K562 (cell line): ENCODE data around the gene SACS. TPM values are rescaled to one million over a fixed set of nuclear protein-coding genes. Genes with fewer than 3 reads are reported as not detected.

Source experiments
- C11orf30 ChIP-seq: fragments of 450-650 bp; IDR thresholded peaks from 2 replicates; pipeline ENCODE4 v1.6.1; 2016; ENCODE audit warnings: low read depth, mild to moderate bottlenecking
- DIDO1 ChIP-seq: fragments of 450-650 bp; IDR thresholded peaks from 2 replicates; pipeline ENCODE4 v1.6.1; 2016; ENCODE audit warnings: low read depth, missing biosample characterization, missing genetic modification characterization
- ETV1 ChIP-seq: fragments of 450-650 bp; conservative IDR thresholded peaks from 2 replicates; pipeline ENCODE4 v1.6.1; 2016; ENCODE audit warnings: missing genetic modification characterization, control low read depth, low read depth, missing compliant biosample characterization
- FIP1L1 ChIP-seq: fragments of 200-400 bp; formaldehyde crosslinking; IDR thresholded peaks from 2 replicates; pipeline ENCODE4 v1.6.1; 2018; ENCODE audit warnings: mild to moderate bottlenecking, low read depth, low read length; ENCODE audit not compliant: poor library complexity, severe bottlenecking
- GABPA ChIP-seq: fragments of 200-800 bp; sonication (Bioruptor generic); conservative IDR thresholded peaks from 2 replicates; pipeline ENCODE4 v1.6.1; 2016; ENCODE audit warnings: low read depth, missing genetic modification characterization, missing compliant biosample characterization
- NFIX ChIP-seq: fragments of 250-450 bp; sonication (Bioruptor Pico); IDR thresholded peaks from 2 replicates; pipeline ENCODE4 v1.4.0; 2020; ENCODE audit warnings: low read depth, mild to moderate bottlenecking, moderate library complexity
- RBM15 ChIP-seq: fragments of 200-400 bp; formaldehyde crosslinking; IDR thresholded peaks from 2 replicates; pipeline ENCODE4 v1.6.1; 2018; ENCODE audit warnings: mild to moderate bottlenecking, low read length, moderate library complexity; ENCODE audit not compliant: insufficient read depth
- ZBTB7A ChIP-seq: IDR thresholded peaks from 2 replicates; pipeline ENCODE4 v1.6.1; 2011; ENCODE audit warnings: low read depth, mild to moderate bottlenecking, low read length, moderate library complexity, borderline replicate concordance; ENCODE audit not compliant: control insufficient read depth
- ZNF583 ChIP-seq: fragments of 250-450 bp; sonication (Bioruptor Pico); IDR thresholded peaks from 2 replicates; pipeline ENCODE4 v1.4.0; 2020
- ZNF695 ChIP-seq: fragments of 450-650 bp; formaldehyde crosslinking; IDR thresholded peaks from 2 replicates; pipeline ENCODE4 v1.4.0; 2020; ENCODE audit warnings: mild to moderate bottlenecking, moderate library complexity
- polyA plus RNA-seq, 8 experiments: library from polyadenylated mRNA; depleted of rRNA in 4 of 8; stranded (reverse) in 5 of 8; unstranded in 3 of 8; fragments of >200 nt; fragmentation: Nextera tagmentation in 2 of 8; fragmentation: Illumina TruSeq in 1 of 8; extraction: Ambion mirVana in 2 of 8; extraction: Trizol in 1 of 8; gene quantifications; 2 replicates each; pipeline versions ENCODE4 v1.2.1 to v1.2.3, GENCODE V29; 2011 to 2014; ENCODE audit warnings: inconsistent platforms in 1 of 8, missing spikeins in 1 of 8
- total RNA-seq, 7 experiments: library from RNA; depleted of rRNA in 6 of 7; stranded (reverse); fragments of >200 nt in 6 of 7; fragmentation: Illumina TruSeq in 2 of 7; extraction: Trizol in 2 of 7; gene quantifications; 2 replicates each; pipeline versions ENCODE4 v1.2.1 to v1.2.3, GENCODE V29; 2011 to 2021; ENCODE audit warnings: low replicate concordance in 1 of 7
- TF ChIP-seq, protein P1 (sequence below): sonication (generic); formaldehyde crosslinking; IDR thresholded peaks from 2 replicates; pipeline ENCODE4 v1.8.0; 2022; ENCODE audit warnings: mild to moderate bottlenecking, missing genetic modification reagents
- TF ChIP-seq, protein P2 (sequence below): sonication (generic); formaldehyde crosslinking; IDR thresholded peaks from 2 replicates; pipeline ENCODE4 v1.8.1; 2022; ENCODE audit warnings: missing genetic modification reagents
- TF ChIP-seq, protein P3 (sequence below), 2 experiments: IDR thresholded peaks; 2 replicates each; pipeline ENCODE4 v1.6.1; 2012; ENCODE audit warnings: improper control_type of control experiment in 2 of 2, low read depth in 2 of 2, low read length in 2 of 2, borderline replicate concordance in 1 of 2

The SACS gene
- total and polyA plus RNA-seq, 9 of the 15 experiments (the other 6 are each of a cell fraction or from before 2014, with no cell fraction given) = 4.7 to 28.2 (median 18.9) TPM

DNA sequence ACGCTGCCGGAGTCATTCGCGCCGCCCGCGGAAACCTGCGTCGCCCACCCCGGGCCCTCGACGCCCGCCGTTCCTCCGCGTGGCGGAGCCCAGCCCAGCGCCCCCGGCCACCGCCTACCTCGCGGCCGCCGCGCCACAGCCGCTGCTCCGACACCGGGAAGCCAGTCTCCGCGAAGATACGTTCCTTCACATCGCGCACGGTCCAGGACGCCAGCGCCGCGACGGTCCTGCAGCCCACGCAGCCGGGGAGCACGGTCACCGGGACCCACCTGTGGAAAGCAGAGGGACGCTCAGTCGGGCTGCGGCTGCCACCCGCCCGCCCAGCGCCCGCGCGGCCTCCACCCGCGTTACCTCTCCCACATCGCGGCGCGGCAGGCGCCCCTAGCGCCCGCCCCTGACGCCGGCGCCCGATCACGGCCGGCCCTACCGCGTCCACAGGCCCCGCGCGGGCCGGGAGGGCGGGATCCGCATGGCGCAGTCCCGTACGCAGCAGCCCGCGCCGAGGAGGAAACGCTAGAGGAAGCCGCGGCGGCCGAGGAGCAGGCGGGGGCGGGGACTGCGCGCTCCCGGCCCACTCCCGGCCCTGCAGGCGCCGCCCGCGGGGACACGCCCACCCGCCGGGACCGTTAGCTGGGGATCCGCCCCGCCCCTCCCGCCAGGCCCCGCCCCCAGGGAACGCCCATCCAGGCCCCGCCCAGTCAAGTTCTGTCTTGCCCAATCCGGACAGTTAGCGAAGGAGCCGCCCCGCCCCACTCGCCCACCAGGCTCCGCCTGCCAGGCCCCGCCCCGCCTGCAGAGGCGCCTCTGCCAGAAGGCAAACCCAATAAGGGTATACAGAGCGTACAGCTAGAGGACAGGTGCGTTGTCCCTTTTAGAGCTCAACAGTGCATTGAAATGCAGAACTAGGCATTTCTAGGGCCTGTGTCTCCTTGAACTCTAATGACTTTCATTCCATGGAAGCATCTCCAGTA, 58.2 kb downstream of the SACS start (continued):
- TF ChIP-seq, protein P1, sequence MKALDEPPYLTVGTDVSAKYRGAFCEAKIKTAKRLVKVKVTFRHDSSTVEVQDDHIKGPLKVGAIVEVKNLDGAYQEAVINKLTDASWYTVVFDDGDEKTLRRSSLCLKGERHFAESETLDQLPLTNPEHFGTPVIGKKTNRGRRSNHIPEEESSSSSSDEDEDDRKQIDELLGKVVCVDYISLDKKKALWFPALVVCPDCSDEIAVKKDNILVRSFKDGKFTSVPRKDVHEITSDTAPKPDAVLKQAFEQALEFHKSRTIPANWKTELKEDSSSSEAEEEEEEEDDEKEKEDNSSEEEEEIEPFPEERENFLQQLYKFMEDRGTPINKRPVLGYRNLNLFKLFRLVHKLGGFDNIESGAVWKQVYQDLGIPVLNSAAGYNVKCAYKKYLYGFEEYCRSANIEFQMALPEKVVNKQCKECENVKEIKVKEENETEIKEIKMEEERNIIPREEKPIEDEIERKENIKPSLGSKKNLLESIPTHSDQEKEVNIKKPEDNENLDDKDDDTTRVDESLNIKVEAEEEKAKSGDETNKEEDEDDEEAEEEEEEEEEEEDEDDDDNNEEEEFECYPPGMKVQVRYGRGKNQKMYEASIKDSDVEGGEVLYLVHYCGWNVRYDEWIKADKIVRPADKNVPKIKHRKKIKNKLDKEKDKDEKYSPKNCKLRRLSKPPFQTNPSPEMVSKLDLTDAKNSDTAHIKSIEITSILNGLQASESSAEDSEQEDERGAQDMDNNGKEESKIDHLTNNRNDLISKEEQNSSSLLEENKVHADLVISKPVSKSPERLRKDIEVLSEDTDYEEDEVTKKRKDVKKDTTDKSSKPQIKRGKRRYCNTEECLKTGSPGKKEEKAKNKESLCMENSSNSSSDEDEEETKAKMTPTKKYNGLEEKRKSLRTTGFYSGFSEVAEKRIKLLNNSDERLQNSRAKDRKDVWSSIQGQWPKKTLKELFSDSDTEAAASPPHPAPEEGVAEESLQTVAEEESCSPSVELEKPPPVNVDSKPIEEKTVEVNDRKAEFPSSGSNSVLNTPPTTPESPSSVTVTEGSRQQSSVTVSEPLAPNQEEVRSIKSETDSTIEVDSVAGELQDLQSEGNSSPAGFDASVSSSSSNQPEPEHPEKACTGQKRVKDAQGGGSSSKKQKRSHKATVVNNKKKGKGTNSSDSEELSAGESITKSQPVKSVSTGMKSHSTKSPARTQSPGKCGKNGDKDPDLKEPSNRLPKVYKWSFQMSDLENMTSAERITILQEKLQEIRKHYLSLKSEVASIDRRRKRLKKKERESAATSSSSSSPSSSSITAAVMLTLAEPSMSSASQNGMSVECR (CRISPR knock-in tag) = 0 out of 2 replicates have a peak, but pooled peaks have one; percentile 40
- TF ChIP-seq C11orf30 (no peak), ETV1 (tag) (no peak), FIP1L1 (peak; percentile 57), DIDO1 (tag) (no peak), NFIX (no peak), GABPA (tag) (0 out of 2 replicates have a peak, but pooled peaks have one; percentile 16), ZNF695 (CRISPR knock-in tag) (no peak), ZNF583 (CRISPR knock-in tag) (no peak), ZBTB7A (peak; percentile 14; the same call in 1 of the 2 replicates), RBM15 (no peak)
- TF ChIP-seq, protein P2, sequence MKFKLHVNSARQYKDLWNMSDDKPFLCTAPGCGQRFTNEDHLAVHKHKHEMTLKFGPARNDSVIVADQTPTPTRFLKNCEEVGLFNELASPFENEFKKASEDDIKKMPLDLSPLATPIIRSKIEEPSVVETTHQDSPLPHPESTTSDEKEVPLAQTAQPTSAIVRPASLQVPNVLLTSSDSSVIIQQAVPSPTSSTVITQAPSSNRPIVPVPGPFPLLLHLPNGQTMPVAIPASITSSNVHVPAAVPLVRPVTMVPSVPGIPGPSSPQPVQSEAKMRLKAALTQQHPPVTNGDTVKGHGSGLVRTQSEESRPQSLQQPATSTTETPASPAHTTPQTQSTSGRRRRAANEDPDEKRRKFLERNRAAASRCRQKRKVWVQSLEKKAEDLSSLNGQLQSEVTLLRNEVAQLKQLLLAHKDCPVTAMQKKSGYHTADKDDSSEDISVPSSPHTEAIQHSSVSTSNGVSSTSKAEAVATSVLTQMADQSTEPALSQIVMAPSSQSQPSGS (CRISPR knock-in tag) = no peak
- TF ChIP-seq, protein P3, sequence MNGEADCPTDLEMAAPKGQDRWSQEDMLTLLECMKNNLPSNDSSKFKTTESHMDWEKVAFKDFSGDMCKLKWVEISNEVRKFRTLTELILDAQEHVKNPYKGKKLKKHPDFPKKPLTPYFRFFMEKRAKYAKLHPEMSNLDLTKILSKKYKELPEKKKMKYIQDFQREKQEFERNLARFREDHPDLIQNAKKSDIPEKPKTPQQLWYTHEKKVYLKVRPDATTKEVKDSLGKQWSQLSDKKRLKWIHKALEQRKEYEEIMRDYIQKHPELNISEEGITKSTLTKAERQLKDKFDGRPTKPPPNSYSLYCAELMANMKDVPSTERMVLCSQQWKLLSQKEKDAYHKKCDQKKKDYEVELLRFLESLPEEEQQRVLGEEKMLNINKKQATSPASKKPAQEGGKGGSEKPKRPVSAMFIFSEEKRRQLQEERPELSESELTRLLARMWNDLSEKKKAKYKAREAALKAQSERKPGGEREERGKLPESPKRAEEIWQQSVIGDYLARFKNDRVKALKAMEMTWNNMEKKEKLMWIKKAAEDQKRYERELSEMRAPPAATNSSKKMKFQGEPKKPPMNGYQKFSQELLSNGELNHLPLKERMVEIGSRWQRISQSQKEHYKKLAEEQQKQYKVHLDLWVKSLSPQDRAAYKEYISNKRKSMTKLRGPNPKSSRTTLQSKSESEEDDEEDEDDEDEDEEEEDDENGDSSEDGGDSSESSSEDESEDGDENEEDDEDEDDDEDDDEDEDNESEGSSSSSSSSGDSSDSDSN (IDR thresholded peaks at IDR 0.05; ENCODE audit: borderline replicate concordance in 1 of 2, low read depth in 2 of 2, low read length in 2 of 2) = peak in 1 of 2 experiments; percentile 42; a peak in 1 of 4 replicates
